Mammary epithelial cell (primary cell): ENCODE data around the gene CPXM2.

Experiments used
- CTCF ChIP-seq, 2 donors: IDR thresholded peaks in 1 of 2; conservative IDR thresholded peaks in 1 of 2; 2 replicates each; pipeline ENCODE4 v1.5.1; 2011 to 2012; ENCODE audit warnings: inconsistent platforms in 2 of 2, low read length in 2 of 2, mild to moderate bottlenecking in 2 of 2, control low read depth in 1 of 2, low read depth in 1 of 2; ENCODE audit not compliant: insufficient read depth in 1 of 2; ENCODE audit errors: extremely low read depth in 1 of 2
- EZH2 ChIP-seq: IDR thresholded peaks from 2 replicates; pipeline ENCODE4 v1.6.1; 2012; ENCODE audit warnings: low read length, inconsistent platforms, borderline replicate concordance

- TF ChIP-seq CTCF (conservative IDR thresholded peaks at IDR 0.05 in 1 of 2, IDR thresholded peaks at IDR 0.05 in 1 of 2; ENCODE audit: extremely low read depth in 1 of 2, insufficient read depth in 1 of 2, low read depth in 1 of 2, low read length in 2 of 2) (no peak), EZH2 (no peak)
Observed at GRCh38 chr10:123840714-123841113, 50.9 kb downstream of the CPXM2 start.
